Ishikawa (cell line): ENCODE data around the gene LRRC37A.
A peak's percentile ranks its signal among the peaks of the same experiment; 100 is the strongest.
"Not testable (repeated sequence)": the region's sequence is repeated elsewhere in the genome, so short reads cannot be mapped to it uniquely, and the experiment has no call there.

ENCODE experiments used
- CEBPB ChIP-seq: IDR thresholded peaks from 2 replicates; pipeline ENCODE4 v1.6.1; 2012
- CREB1 ChIP-seq: IDR thresholded peaks from 2 replicates; pipeline ENCODE4 v1.6.1; 2012; ENCODE audit warnings: low read depth
- EGR1 ChIP-seq: IDR thresholded peaks from 2 replicates; pipeline ENCODE4 v1.6.1; 2012
- EP300 ChIP-seq: IDR thresholded peaks from 2 replicates; pipeline ENCODE4 v1.6.1; 2012; ENCODE audit warnings: borderline replicate concordance
- FOXM1 ChIP-seq: IDR thresholded peaks from 2 replicates; pipeline ENCODE4 v1.6.1; 2012; ENCODE audit warnings: low read depth, borderline replicate concordance
- MAX ChIP-seq: IDR thresholded peaks from 2 replicates; pipeline ENCODE4 v1.6.1; 2012
- NFIC ChIP-seq: IDR thresholded peaks from 2 replicates; pipeline ENCODE4 v1.6.1; 2012
- RAD21 ChIP-seq: IDR thresholded peaks from 2 replicates; pipeline ENCODE4 v1.6.1; 2012; ENCODE audit warnings: low read depth
- REST ChIP-seq: IDR thresholded peaks from 2 replicates; pipeline ENCODE4 v1.6.1; 2012; ENCODE audit warnings: low read depth, mild to moderate bottlenecking
- TAF1 ChIP-seq: IDR thresholded peaks from 2 replicates; pipeline ENCODE4 v1.6.1; 2012; ENCODE audit warnings: low read depth, mild to moderate bottlenecking
- TCF12 ChIP-seq: IDR thresholded peaks from 2 replicates; pipeline ENCODE4 v1.6.1; 2012; ENCODE audit warnings: low read depth
- TEAD4 ChIP-seq: IDR thresholded peaks from 2 replicates; pipeline ENCODE4 v1.6.1; 2012
- USF1 ChIP-seq: IDR thresholded peaks from 2 replicates; pipeline ENCODE4 v1.6.1; 2012
- YY1 ChIP-seq: IDR thresholded peaks from 2 replicates; pipeline ENCODE4 v1.6.1; 2012; ENCODE audit warnings: low read depth
- ZBTB7A ChIP-seq: IDR thresholded peaks from 2 replicates; pipeline ENCODE4 v1.6.1; 2012; ENCODE audit warnings: low read depth

LRRC37A gene

GRCh38 chr17:46270032-46270431, 24.9 kb upstream of the LRRC37A start:
- TF ChIP-seq FOXM1 (no peak), NFIC (no peak), ZBTB7A (no peak), CEBPB (no peak), EP300 (no peak), TAF1 (no peak), MAX (no peak), YY1 (no peak), CREB1 (no peak), TCF12 (no peak)

GRCh38 chr17:46273541-46274236, 21.2 kb upstream of the LRRC37A start:
- no peak for TF ChIP-seq YY1

- TF ChIP-seq USF1 (no peak), MAX (no peak), TAF1 (no peak), CREB1 (no peak), FOXM1 (no peak), TEAD4 (no peak), EGR1 (no peak), TCF12 (no peak), NFIC (no peak), CEBPB (no peak), YY1 (no peak), RAD21 (no peak), EP300 (no peak), REST (no peak), ZBTB7A (no peak)
Observed at GRCh38 chr17:46274238-46274637, 20.7 kb upstream of the LRRC37A start.

GRCh38 chr17:46286764-46287221, 8.1 kb upstream of the LRRC37A start:
- TF ChIP-seq RAD21, result peak; percentile 63

- TF ChIP-seq TCF12, TEAD4, MAX: not testable (repeated sequence)
Observed at GRCh38 chr17:46361755-46362154, 66.8 kb downstream of the LRRC37A start, which contains the start of gene ARL17B. TSS of gene ARL17B (minus strand) at chr17:46361766. CDS start at chr17:46358397, 3,369 bp downstream.
